K562 (cell line): ENCODE measurements around the gene ANKH. TPM values are rescaled to one million over a fixed set of nuclear protein-coding genes. Genes with fewer than 3 reads are reported as not detected.

Experiments
- ATAC-seq: fragments of 200-7000 bp; cut with Tn5 transposase; 3 replicates; pipeline ENCODE4 v1.9.1; 2020; ENCODE audit warnings: moderate library complexity
- BruUV-seq: library from RNA; stranded (reverse); fragments of 400-500 nt; replicated peaks from 2 replicates; lab custom pipeline; 2021; lab: Mats Ljungman, UMichigan
- CTCF ChIA-PET: fragments of 300-600 bp; formaldehyde crosslinking; extraction: SDS; loops from one replicate; lab custom pipeline; 2021; ENCODE audit warnings: low intra/inter-chr PET ratio; lab: Yijun Ruan, JAX
- POLR2A ChIA-PET: fragments of 300-600, 350-650 bp; sonication (Branson Sonifier 250); formaldehyde crosslinking; extraction: SDS; loops from one replicate; lab custom pipeline; 2021; ENCODE audit warnings: antibody characterized with exemption, inconsistent platforms; lab: Yijun Ruan, JAX
- DNase-seq, 4 experiments: peaks; one replicate each; pipeline versions ENCODE4 v3.0.0 to v3.0.0-alpha.2; 2011 to 2018; ENCODE audit warnings: low spot score in 3 of 4, mixed read lengths in 3 of 4; ENCODE audit errors: extremely low read depth in 1 of 4
- FAIRE-seq: peaks from 2 replicates; lab custom pipeline; 2011; peaks lifted over from hg19 to GRCh38; lab: Jason Lieb, UNC
- H2AFZ ChIP-seq: 2 replicates; pipeline ENCODE4 v1.6.0; 2011; ENCODE audit warnings: low read depth, low read length, control low read depth, inconsistent platforms
- H3K27ac ChIP-seq: fragments of 200-600 bp; 3 replicates; pipeline ENCODE4 v1.8.0; 2011; ENCODE audit warnings: low read depth, mild to moderate bottlenecking, control low read depth, inconsistent platforms, low read length, moderate library complexity, mixed read lengths; ENCODE audit errors: extremely low read depth
- H3K27me3 ChIP-seq, 2 experiments: fragments of 300-600 bp in 1 of 2; 2 replicates in 1 of 2; 3 replicates in 1 of 2; pipeline versions ENCODE4 v1.6.0 to v1.8.0; 2011; ENCODE audit warnings: inconsistent platforms in 2 of 2, low read length in 2 of 2, mild to moderate bottlenecking in 1 of 2, mixed read lengths in 1 of 2, moderate library complexity in 1 of 2; ENCODE audit not compliant: control insufficient read depth in 2 of 2, insufficient read depth in 2 of 2
- H3K36me3 ChIP-seq: fragments of 300-600 bp; 3 replicates; pipeline ENCODE4 v1.8.0; 2011; ENCODE audit warnings: mild to moderate bottlenecking, low read length, inconsistent platforms; ENCODE audit not compliant: control insufficient read depth, insufficient read depth
- H3K4me1 ChIP-seq, 2 experiments: fragments of 200-600 bp in 1 of 2; replicated peaks in 1 of 2; 2 replicates in 1 of 2; 3 replicates in 1 of 2; pipeline versions ENCODE4 v1.5.1 to v1.8.0; 2011; ENCODE audit warnings: inconsistent platforms in 2 of 2, low read length in 2 of 2, mild to moderate bottlenecking in 1 of 2, mixed read lengths in 1 of 2, moderate library complexity in 1 of 2; ENCODE audit not compliant: control insufficient read depth in 2 of 2, insufficient read depth in 2 of 2
- H3K4me2 ChIP-seq: 2 replicates; pipeline ENCODE4 v1.6.1; 2011; ENCODE audit warnings: low read length, control low read depth, inconsistent platforms, mixed read lengths; ENCODE audit not compliant: insufficient read depth
- H3K4me3 ChIP-seq: fragments of 200-600 bp; sonication (generic), shearing (Covaris generic); 2 replicates; pipeline ENCODE4 v1.5.1; 2016; ENCODE audit warnings: control low read depth, inconsistent platforms
- H3K79me2 ChIP-seq: fragments of 200-600 bp; 3 replicates; pipeline ENCODE4 v1.8.0; 2011; ENCODE audit warnings: low read length, inconsistent platforms; ENCODE audit not compliant: control insufficient read depth, insufficient read depth
- H3K9ac ChIP-seq, 2 experiments: 2 replicates each; pipeline versions ENCODE4 v1.6.0 to v1.6.1; 2011; ENCODE audit warnings: low read depth in 2 of 2, low read length in 2 of 2, control low read depth in 1 of 2, inconsistent platforms in 1 of 2, mild to moderate bottlenecking in 1 of 2, mixed read lengths in 1 of 2; ENCODE audit not compliant: insufficient read depth in 1 of 2
- H3K9me1 ChIP-seq: one replicate; pipeline ENCODE4 v1.6.0; 2011; ENCODE audit warnings: inconsistent platforms, mild to moderate bottlenecking, low read length, moderate library complexity; ENCODE audit not compliant: control insufficient read depth, insufficient read depth
- H3K9me3 ChIP-seq: replicated peaks from 2 replicates; pipeline ENCODE4 v1.5.1; 2011; ENCODE audit warnings: low read depth, low read length, inconsistent platforms; ENCODE audit not compliant: control insufficient read depth, insufficient read depth
- H4K20me1 ChIP-seq: replicated peaks from 2 replicates; pipeline ENCODE4 v1.6.1; 2011; ENCODE audit warnings: low read length, inconsistent platforms, mixed read lengths; ENCODE audit not compliant: control insufficient read depth, insufficient read depth
- BACH1 ChIP-seq: fragments of 200-800 bp; sonication (Bioruptor generic); IDR thresholded peaks from 2 replicates; pipeline ENCODE4 v1.6.1; 2016; ENCODE audit warnings: missing genetic modification characterization, missing compliant biosample characterization
- HSF4 ChIP-seq: fragments of 250-450 bp; sonication (Bioruptor Pico); IDR thresholded peaks from 2 replicates; pipeline ENCODE4 v2.1.2; 2022; ENCODE audit warnings: mild to moderate bottlenecking, moderate library complexity, borderline replicate concordance
- LCOR ChIP-seq: sonication (generic); formaldehyde crosslinking; IDR thresholded peaks from 2 replicates; pipeline ENCODE4 v1.8.0; 2022; ENCODE audit warnings: mild to moderate bottlenecking, missing genetic modification reagents
- NR2C2 ChIP-seq, 2 experiments: fragments of 200-800 bp in 1 of 2; sonication (Bioruptor generic) in 1 of 2; sonication (generic) in 1 of 2; formaldehyde crosslinking in 1 of 2; IDR thresholded peaks; 2 replicates each; pipeline versions ENCODE4 v1.6.1 to v1.8.0; 2016 to 2022; ENCODE audit warnings: mild to moderate bottlenecking in 1 of 2, missing compliant biosample characterization in 1 of 2, missing genetic modification characterization in 1 of 2, missing genetic modification reagents in 1 of 2
- PHTF2 ChIP-seq: fragments of 250-450 bp; sonication (Bioruptor Pico); IDR thresholded peaks from 2 replicates; pipeline ENCODE4 v1.5.0; 2021; ENCODE audit warnings: mild to moderate bottlenecking
- POLR3A ChIP-seq: IDR thresholded peaks from 2 replicates; pipeline ENCODE4 v1.6.1; 2011; ENCODE audit warnings: borderline replicate concordance, mild to moderate bottlenecking, moderate library complexity; ENCODE audit not compliant: insufficient read length, insufficient read depth; ENCODE audit errors: extremely low read depth
- RBM14 ChIP-seq: fragments of 200-400 bp; formaldehyde crosslinking; IDR thresholded peaks from 2 replicates; pipeline ENCODE4 v1.6.1; 2018; ENCODE audit warnings: low read depth, mild to moderate bottlenecking, low read length, moderate library complexity, borderline replicate concordance; ENCODE audit not compliant: insufficient read depth
- SMARCB1 ChIP-seq: IDR thresholded peaks from 2 replicates; pipeline ENCODE4 v1.6.1; 2011; ENCODE audit warnings: improper control_type of control experiment, low read depth; ENCODE audit not compliant: insufficient read length
- SRSF9 ChIP-seq: fragments of 200-400 bp; formaldehyde crosslinking; IDR thresholded peaks from 2 replicates; pipeline ENCODE4 v1.6.1; 2017; ENCODE audit warnings: low read depth, low read length, borderline replicate concordance
- TAF15 ChIP-seq: fragments of 200-400 bp; formaldehyde crosslinking; IDR thresholded peaks from 2 replicates; pipeline ENCODE4 v1.6.1; 2017; ENCODE audit warnings: mild to moderate bottlenecking, low read depth, low read length, moderate library complexity
- ZNF146 ChIP-seq: IDR thresholded peaks from one replicate; pipeline ENCODE4 v1.6.1; 2018; ENCODE audit warnings: missing compliant biosample characterization; ENCODE audit not compliant: unreplicated experiment
- WGBS: fragments of 100-300 bp; shearing (Covaris generic); methylation state at CpG from one replicate; pipeline ENCODE4 v1.1.6; 2016; ENCODE audit warnings: low coverage, mixed read lengths; ENCODE audit not compliant: insufficient coverage; ENCODE audit errors: missing lambda C conversion rate; 5-methylcytosine and 5-hydroxymethylcytosine counted together
- in situ Hi-C: fragments of 300-500 bp; cut with MboI; formaldehyde crosslinking; loops from 4 replicates; pipeline ENCODE4 v1.15.0; 2018; ENCODE audit warnings: inconsistent platforms, mixed read lengths
- intact Hi-C: fragments of 100-400 bp; cut with micrococcal nuclease; formaldehyde crosslinking; loops from 2 replicates; pipeline ENCODE4 v1.14.2; 2022
- polyA plus RNA-seq, 8 experiments: library from polyadenylated mRNA; depleted of rRNA in 4 of 8; stranded (reverse) in 5 of 8; unstranded in 3 of 8; fragments of >200 nt; fragmentation: Nextera tagmentation in 2 of 8; fragmentation: Illumina TruSeq in 1 of 8; extraction: Ambion mirVana in 2 of 8; extraction: Trizol in 1 of 8; gene quantifications; 2 replicates each; pipeline versions ENCODE4 v1.2.1 to v1.2.3, GENCODE V29; 2011 to 2014; ENCODE audit warnings: inconsistent platforms in 1 of 8, missing spikeins in 1 of 8
- total RNA-seq, 7 experiments: library from RNA; depleted of rRNA in 6 of 7; stranded (reverse); fragments of >200 nt in 6 of 7; fragmentation: Illumina TruSeq in 2 of 7; extraction: Trizol in 2 of 7; gene quantifications; 2 replicates each; pipeline versions ENCODE4 v1.2.1 to v1.2.3, GENCODE V29; 2011 to 2021; ENCODE audit warnings: low replicate concordance in 1 of 7
- TF ChIP-seq, protein P1 (sequence below): fragments of 450-650 bp; conservative IDR thresholded peaks from 2 replicates; pipeline ENCODE4 v1.6.1; 2016; ENCODE audit warnings: missing genetic modification characterization, low read depth, mild to moderate bottlenecking, missing compliant biosample characterization, moderate library complexity
- TF ChIP-seq, protein P2 (sequence below): fragments of 150-350 bp; IDR thresholded peaks from 2 replicates; pipeline ENCODE4 v1.6.1; 2014; ENCODE audit warnings: low read depth, mild to moderate bottlenecking, low read length, borderline replicate concordance
- TF ChIP-seq, protein P3 (sequence below): sonication (generic); formaldehyde crosslinking; IDR thresholded peaks from 2 replicates; pipeline ENCODE4 v1.9.0; 2022; ENCODE audit warnings: mild to moderate bottlenecking, missing genetic modification reagents
- TF ChIP-seq, protein P4 (sequence below): sonication (generic); formaldehyde crosslinking; IDR thresholded peaks from 2 replicates; pipeline ENCODE4 v1.8.1; 2023; ENCODE audit warnings: mild to moderate bottlenecking, missing genetic modification reagents

Gene ANKH
- total and polyA plus RNA-seq, 9 of the 15 experiments (the other 6 are each of a cell fraction or from before 2014, with no cell fraction given), result 0.79 to 12.2 (median 4.5) TPM

DNA sequence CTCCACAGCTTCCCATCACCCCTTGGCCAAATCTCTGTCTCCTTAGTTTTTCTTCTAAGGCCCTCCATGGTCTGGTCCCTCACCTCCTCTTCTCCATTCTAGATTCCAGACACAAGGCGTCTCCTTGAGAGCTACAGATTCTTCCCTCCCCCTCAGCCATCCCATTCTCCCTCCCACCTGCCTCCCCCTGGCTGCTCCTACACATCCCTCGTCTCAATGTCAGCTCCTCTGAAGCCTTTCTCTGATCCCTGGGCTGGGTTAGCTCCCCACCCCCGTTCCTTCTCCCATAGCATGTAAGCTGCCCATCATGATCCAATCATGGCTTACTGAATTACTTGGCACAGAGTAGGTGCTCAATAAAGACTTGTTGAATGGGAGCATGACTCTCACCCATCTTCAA lies 69.0 kb downstream of the ANKH start:
- FAIRE-seq, result no peak
- CTCF ChIA-PET, result no interaction called here

More for the DNA sequence above, 69.0 kb downstream of the ANKH start:
- TF ChIP-seq, protein P1, sequence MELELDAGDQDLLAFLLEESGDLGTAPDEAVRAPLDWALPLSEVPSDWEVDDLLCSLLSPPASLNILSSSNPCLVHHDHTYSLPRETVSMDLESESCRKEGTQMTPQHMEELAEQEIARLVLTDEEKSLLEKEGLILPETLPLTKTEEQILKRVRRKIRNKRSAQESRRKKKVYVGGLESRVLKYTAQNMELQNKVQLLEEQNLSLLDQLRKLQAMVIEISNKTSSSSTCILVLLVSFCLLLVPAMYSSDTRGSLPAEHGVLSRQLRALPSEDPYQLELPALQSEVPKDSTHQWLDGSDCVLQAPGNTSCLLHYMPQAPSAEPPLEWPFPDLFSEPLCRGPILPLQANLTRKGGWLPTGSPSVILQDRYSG (tag), result no peak
- TF ChIP-seq LCOR (CRISPR knock-in tag) (no peak), POLR3A (no peak), TAF15 (no peak), BACH1 (tag) (no peak), PHTF2 (CRISPR knock-in tag) (no peak), SRSF9 (no peak), NR2C2 (CRISPR knock-in tag; IDR thresholded peaks at IDR 0.05) (no peak), NR2C2 (tag; IDR thresholded peaks at IDR 0.05) (no peak), HSF4 (CRISPR knock-in tag) (no peak), ZNF146 (no peak), RBM14 (no peak), SMARCB1 (no peak)
- TF ChIP-seq, protein P2, sequence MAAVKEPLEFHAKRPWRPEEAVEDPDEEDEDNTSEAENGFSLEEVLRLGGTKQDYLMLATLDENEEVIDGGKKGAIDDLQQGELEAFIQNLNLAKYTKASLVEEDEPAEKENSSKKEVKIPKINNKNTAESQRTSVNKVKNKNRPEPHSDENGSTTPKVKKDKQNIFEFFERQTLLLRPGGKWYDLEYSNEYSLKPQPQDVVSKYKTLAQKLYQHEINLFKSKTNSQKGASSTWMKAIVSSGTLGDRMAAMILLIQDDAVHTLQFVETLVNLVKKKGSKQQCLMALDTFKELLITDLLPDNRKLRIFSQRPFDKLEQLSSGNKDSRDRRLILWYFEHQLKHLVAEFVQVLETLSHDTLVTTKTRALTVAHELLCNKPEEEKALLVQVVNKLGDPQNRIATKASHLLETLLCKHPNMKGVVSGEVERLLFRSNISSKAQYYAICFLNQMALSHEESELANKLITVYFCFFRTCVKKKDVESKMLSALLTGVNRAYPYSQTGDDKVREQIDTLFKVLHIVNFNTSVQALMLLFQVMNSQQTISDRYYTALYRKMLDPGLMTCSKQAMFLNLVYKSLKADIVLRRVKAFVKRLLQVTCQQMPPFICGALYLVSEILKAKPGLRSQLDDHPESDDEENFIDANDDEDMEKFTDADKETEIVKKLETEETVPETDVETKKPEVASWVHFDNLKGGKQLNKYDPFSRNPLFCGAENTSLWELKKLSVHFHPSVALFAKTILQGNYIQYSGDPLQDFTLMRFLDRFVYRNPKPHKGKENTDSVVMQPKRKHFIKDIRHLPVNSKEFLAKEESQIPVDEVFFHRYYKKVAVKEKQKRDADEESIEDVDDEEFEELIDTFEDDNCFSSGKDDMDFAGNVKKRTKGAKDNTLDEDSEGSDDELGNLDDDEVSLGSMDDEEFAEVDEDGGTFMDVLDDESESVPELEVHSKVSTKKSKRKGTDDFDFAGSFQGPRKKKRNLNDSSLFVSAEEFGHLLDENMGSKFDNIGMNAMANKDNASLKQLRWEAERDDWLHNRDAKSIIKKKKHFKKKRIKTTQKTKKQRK, result no peak
- TF ChIP-seq, protein P3, sequence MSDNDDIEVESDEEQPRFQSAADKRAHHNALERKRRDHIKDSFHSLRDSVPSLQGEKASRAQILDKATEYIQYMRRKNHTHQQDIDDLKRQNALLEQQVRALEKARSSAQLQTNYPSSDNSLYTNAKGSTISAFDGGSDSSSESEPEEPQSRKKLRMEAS (CRISPR knock-in tag), result no peak
- TF ChIP-seq, protein P4, sequence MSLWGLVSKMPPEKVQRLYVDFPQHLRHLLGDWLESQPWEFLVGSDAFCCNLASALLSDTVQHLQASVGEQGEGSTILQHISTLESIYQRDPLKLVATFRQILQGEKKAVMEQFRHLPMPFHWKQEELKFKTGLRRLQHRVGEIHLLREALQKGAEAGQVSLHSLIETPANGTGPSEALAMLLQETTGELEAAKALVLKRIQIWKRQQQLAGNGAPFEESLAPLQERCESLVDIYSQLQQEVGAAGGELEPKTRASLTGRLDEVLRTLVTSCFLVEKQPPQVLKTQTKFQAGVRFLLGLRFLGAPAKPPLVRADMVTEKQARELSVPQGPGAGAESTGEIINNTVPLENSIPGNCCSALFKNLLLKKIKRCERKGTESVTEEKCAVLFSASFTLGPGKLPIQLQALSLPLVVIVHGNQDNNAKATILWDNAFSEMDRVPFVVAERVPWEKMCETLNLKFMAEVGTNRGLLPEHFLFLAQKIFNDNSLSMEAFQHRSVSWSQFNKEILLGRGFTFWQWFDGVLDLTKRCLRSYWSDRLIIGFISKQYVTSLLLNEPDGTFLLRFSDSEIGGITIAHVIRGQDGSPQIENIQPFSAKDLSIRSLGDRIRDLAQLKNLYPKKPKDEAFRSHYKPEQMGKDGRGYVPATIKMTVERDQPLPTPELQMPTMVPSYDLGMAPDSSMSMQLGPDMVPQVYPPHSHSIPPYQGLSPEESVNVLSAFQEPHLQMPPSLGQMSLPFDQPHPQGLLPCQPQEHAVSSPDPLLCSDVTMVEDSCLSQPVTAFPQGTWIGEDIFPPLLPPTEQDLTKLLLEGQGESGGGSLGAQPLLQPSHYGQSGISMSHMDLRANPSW (CRISPR knock-in tag), result no peak
- Histone ChIP-seq H2AFZ (no peak overlapping the region), H3K4me3 (no peak overlapping the region), H3K27me3 (peaks cover 0 to 4% of the 10 kb centered on the region in 2 experiments; a peak in 1 of 5 replicates), H3K27ac (no peak overlapping the region), H3K79me2 (no peaks in the 10 kb centered on the region), H3K9me1 (no peaks in the 10 kb centered on the region), H4K20me1 (no peaks in the 10 kb centered on the region), H3K4me2 (no peak overlapping the region), H3K9ac (no peak overlapping the region), H3K4me1 (no peaks in the 10 kb centered on the region), H3K36me3 (no peaks in the 10 kb centered on the region), H3K9me3 (no peaks in the 10 kb centered on the region; the same call in 1 of the 2 replicates)
- POLR2A ChIA-PET, result interaction anchor here (1.4 kb wide), 1 partner anchor 9 kb away, joined by 5 read pairs; no protein-coding TSS in a partner anchor
- in situ Hi-C loops, result no loop called here
- intact Hi-C loops, result no loop called here
- no peak for ATAC-seq
- no TSS peak for BruUV-seq
- DNase-seq, result no peak
- WGBS, result 3% methylated on average over 3 of the region's 3 CpGs
